ENCODE data around the gene CFAP74.
"Not testable (repeated sequence)": the region's sequence is repeated elsewhere in the genome, so short reads cannot be mapped to it uniquely, and the experiment has no call there.

Gene CFAP74

DNA sequence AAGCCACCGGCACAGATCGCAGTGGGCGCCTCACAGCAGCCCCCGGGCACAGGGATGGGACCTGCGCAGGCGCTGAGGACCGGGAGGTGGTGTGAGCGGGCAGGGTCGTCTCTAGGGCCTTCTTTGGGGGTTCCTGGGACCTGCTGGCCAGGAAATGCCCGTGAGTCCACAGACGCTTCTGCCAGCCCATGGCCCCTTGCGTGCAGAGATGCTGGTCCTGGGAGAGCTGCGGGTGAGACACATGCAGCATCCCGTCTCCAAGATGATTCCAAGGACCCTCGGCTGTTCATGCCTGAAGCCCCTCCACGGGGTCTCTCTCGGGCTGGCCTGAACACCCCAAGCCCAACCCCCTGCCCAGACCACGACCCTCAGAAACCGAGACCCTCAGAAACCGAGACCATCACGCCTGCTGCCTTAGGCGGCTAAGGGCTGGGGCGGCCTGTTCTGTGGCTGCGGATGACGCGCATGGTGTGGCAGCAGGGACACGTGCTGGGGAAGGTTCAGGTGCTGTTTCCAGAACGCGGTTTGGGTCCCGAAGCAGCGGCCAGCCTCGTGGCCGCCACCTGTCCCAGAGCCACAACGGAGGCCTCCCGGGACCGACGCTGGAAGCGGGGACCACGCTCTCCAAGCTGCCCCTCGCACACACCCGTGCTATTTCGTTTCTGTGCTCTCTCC lies 23.0 kb downstream of the CFAP74 start:
- TF ChIP-seq POLR2AphosphoS5 (IDR thresholded peaks at IDR 0.05; ENCODE audit: low read depth, low read length): no peak
- TF ChIP-seq POLR2A (IDR thresholded peaks at IDR 0.05; ENCODE audit: low read depth, low read length): no peak
- TF ChIP-seq TAF1 (IDR thresholded peaks at IDR 0.05; ENCODE audit: borderline replicate concordance, low read depth, low read length): no peak
- DNase-seq (ENCODE audit: insufficient read length) (no peak), FAIRE-seq (no peak)

DNA sequence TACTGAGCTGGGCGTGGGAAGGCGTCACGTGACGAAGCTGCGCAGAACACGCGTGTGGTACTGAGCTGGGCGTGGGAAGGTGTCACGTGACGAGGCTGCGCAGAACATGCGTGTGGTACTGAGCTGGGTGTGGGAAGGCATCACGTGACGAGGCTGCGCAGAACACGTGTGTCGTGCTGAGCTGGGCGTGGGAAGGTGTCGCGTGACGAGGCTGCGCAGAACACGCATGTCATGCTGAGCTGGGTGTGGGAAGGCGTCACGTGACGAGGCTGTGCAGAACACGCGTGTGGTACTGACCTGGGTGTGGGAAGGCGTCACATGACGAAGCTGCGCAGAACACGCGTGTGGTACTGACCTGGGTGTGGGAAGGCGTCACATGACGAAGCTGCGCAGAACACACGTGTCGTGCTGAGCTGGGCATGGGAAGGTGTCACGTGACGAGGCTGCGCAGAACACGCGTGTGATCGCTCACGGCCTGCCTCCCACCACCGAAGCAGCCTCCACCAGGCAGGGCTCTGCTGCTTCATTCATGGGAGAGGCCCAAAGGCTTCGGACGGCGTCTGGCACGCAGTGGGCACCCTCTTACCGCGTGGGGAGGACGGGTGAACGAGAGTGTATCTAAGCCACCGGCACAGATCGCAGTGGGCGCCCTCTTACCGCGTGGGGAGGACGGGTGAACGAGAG lies 24.0 kb downstream of the CFAP74 start:
- no peak for FAIRE-seq
- no peak for DNase-seq (ENCODE audit: insufficient read length)
- no peak for TF ChIP-seq POLR2AphosphoS5 (IDR thresholded peaks at IDR 0.05; ENCODE audit: low read depth, low read length)
- TF ChIP-seq TAF1 (IDR thresholded peaks at IDR 0.05; ENCODE audit: borderline replicate concordance, low read depth, low read length): no peak
- TF ChIP-seq POLR2A (IDR thresholded peaks at IDR 0.05; ENCODE audit: low read depth, low read length): no peak

DNA sequence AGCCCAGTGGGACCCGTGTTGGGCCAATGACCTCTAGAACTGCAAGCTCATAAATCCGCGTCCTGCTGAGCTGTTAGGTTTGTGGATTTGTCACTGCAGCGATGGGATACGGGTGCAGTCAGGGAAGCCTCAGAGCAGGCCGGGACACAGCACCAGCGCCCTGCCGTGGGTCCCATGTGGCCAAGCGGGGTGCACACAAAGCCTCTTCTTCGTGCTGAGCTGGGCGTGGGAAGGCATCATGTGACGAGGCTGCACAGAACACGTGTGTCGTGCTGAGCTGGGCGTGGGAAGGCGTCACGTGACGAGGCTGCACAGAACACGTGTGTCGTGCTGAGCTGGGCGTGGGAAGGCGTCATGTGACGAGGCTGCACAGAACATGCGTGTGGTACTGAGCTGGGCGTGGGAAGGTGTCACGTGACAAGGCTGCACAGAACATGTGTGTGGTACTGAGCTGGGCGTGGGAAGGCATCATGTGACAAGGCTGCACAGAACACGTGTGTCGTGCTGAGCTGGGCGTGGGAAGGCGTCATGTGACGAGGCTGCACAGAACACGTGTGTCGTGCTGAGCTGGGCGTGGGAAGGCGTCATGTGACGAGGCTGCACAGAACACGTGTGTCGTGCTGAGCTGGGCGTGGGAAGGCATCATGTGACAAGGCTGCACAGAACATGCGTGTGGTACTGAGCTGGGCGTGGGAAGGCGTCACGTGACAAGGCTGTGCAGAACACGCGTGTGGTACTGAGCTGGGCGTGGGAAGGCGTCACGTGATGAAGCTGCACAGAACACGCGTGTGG lies 24.7 kb downstream of the CFAP74 start:
- DNase-seq (ENCODE audit: insufficient read length); FAIRE-seq: not testable (repeated sequence)

DNA sequence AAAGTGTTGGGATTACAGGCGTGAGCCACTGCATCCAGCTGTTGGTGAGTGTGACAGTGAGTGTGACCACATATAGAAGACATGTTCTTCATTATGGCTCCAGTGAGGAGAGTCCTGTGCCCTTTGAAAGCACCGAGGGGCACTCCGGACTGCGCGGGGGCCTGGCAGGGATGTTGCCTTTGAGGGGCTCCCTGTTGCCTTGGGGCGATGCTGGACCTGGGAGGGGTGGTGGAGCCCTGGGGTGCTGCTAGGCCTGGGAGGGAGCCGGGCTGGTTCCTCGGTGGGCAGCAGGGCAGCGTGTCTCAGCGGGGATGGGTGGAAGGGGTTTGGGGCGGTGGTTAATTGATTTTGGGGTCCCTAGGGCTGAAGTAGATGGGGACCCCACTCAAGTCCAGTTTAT lies 25.5 kb downstream of the CFAP74 start:
- DNase-seq (ENCODE audit: insufficient read length): no peak
- no peak for TF ChIP-seq POLR2AphosphoS5 (IDR thresholded peaks at IDR 0.05; ENCODE audit: low read depth, low read length)
- TF ChIP-seq TAF1 (IDR thresholded peaks at IDR 0.05; ENCODE audit: borderline replicate concordance, low read depth, low read length): no peak
- TF ChIP-seq POLR2A (IDR thresholded peaks at IDR 0.05; ENCODE audit: low read depth, low read length): no peak
- FAIRE-seq: no peak

DNA sequence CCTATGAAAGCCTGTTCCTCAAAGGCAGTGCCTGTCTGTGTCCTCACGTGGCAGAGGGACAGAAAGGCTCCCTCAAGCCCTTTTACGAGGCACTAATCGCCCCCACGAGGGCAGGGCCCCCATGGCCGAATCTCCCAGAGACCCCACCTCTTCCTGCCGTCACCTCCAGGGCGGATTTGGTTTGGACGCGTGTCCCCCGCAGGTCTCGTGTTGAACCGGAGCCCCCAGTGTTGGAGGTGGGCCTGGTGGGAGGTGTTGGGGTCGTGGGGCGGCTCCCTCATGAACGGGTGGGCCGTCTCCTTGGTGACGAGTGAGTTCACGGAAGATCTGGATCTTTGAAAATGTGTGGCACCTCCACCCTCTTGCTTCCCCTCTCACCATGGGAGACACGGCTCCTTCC lies 27.6 kb downstream of the CFAP74 start:
- no peak for TF ChIP-seq POLR2AphosphoS5 (IDR thresholded peaks at IDR 0.05; ENCODE audit: low read depth, low read length)
- TF ChIP-seq TAF1 (IDR thresholded peaks at IDR 0.05; ENCODE audit: borderline replicate concordance, low read depth, low read length): no peak
- no peak for TF ChIP-seq POLR2A (IDR thresholded peaks at IDR 0.05; ENCODE audit: low read depth, low read length)
- DNase-seq (ENCODE audit: insufficient read length) (no peak), FAIRE-seq (no peak)

DNA sequence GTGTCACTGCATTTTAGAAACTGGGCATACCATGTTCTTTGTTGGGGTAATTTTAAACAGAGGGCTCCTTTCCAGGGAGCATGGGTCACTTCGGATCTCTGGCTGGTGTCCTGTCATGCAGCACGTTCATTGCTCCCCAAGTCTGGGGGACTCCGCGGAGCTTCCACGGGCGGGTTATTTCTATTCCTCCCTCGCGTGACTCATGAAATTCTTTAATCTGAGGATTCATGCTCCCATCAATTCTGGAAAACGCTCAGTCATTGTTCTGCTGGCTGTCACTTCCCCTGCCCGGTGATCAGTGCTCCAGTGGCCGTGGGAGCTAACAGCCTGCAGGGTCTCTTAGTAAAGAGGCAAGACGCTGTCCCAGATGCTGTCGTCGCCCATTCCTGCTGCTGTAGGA lies 28.1 kb downstream of the CFAP74 start:
- DNase-seq (ENCODE audit: insufficient read length) (no peak), FAIRE-seq (no peak)
- no peak for TF ChIP-seq TAF1 (IDR thresholded peaks at IDR 0.05; ENCODE audit: borderline replicate concordance, low read depth, low read length)
- TF ChIP-seq POLR2A (IDR thresholded peaks at IDR 0.05; ENCODE audit: low read depth, low read length): no peak
- no peak for TF ChIP-seq POLR2AphosphoS5 (IDR thresholded peaks at IDR 0.05; ENCODE audit: low read depth, low read length)

DNA sequence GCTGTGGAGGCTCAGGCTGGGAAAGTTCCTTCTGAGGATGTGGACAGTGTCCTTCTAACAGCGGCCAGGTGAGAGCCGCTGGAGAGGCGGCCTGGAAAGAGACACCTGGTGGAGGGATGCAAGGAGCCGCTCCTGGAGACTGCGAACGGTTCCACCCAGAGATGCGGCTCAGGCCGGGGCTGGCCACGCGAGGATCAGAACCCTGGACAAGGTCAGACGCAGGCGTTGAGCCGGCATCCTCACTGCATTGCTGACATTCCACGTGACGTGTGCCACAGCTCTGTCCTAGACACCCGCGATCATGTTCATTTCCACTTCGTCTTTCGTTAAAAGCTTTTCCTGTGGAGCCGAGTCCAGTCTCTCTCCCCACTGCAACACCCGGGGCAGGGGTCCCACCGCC lies 28.8 kb downstream of the CFAP74 start:
- DNase-seq (ENCODE audit: insufficient read length): no peak
- TF ChIP-seq POLR2A (IDR thresholded peaks at IDR 0.05; ENCODE audit: low read depth, low read length) (no peak), POLR2AphosphoS5 (IDR thresholded peaks at IDR 0.05; ENCODE audit: low read depth, low read length) (no peak), TAF1 (IDR thresholded peaks at IDR 0.05; ENCODE audit: borderline replicate concordance, low read depth, low read length) (no peak)
- FAIRE-seq: no peak

DNA sequence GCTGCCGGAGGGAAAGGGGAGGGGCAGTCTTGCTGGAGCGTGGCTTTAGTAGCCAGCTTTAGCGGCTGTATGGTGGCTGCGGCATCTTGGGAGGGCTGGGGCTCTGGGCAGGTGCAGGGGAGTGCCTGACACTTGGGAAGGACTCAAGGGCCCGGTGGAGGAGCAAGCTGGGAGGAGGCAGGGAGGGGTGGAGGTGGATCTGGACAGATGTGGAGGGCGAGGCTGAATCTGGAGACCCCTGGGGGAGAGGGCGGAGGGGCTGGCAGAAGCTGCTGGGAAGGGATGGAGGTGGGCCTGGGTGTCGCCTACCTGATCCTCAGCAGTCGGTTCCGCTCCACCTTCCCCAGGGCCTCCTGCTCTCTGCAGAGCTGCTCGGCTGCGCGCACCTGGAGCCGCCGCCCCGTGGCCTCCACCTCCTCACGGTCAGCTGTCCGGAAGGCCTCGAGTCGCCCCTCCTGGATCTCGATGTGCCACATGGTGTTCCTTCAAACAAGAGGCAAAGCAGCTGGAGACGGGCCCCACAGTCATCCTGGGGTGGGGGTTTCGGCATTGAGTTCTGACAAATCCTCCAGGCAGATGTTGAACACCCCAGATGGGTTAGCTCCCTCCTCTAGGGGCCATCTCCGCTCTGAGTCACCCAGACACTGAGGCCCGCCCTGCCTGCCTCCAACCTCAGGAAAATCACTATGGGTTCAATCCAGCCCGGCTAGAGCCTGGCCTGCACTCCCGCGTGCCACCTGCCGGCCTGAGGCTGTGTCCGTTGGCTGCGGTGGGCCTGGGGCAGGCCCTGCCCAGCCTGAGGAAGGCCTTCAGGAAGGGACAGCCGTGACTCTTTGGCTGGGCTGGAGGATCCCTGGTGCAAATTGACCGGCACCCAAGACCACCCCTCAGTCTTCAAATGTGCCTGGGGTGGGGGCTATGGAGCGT lies 29.6 kb downstream of the CFAP74 start:
- FAIRE-seq (no peak), DNase-seq (ENCODE audit: insufficient read length) (no peak)
- no peak for TF ChIP-seq TAF1 (IDR thresholded peaks at IDR 0.05; ENCODE audit: borderline replicate concordance, low read depth, low read length)
- no peak for TF ChIP-seq POLR2AphosphoS5 (IDR thresholded peaks at IDR 0.05; ENCODE audit: low read depth, low read length)
- no peak for TF ChIP-seq POLR2A (IDR thresholded peaks at IDR 0.05; ENCODE audit: low read depth, low read length)

DNA sequence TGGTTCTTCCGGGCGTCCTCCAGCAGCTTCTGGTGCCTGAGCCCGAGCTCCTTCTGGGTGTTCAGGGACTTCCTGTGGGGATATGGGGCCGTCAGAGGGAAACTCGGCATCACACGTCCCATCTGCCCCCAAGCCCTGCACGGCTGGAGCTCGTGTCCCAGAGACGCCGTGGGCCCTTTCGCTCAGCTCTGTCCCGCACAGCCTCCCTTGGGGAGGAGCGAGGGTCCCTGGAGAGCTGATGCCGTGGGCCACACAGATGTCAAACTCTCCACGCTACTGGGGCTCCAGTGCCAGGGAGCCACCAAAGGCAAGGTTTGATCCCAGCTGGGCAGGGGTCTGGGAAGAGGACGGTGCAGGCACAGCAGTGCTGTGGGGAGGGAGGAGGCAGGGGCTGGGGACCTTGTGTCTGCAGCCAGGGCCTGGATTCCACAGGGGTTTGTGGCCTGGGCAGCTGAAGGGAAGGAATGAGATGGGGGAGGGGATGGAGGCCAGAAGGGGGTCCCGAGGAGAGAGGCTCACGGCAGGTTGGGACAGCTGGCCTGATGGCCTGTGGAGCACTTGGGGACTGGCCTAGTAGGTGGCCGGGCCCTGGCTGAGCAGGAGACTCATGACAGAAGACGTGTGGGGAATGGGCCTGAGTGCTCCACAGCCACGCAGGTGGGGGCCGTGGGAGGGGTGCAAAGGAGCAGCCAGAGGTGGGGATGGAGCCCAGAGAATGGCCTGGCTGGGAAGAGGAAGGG lies 30.4 kb downstream of the CFAP74 start:
- TF ChIP-seq TAF1 (IDR thresholded peaks at IDR 0.05; ENCODE audit: borderline replicate concordance, low read depth, low read length) (no peak), POLR2AphosphoS5 (IDR thresholded peaks at IDR 0.05; ENCODE audit: low read depth, low read length) (no peak), POLR2A (IDR thresholded peaks at IDR 0.05; ENCODE audit: low read depth, low read length) (no peak)
- FAIRE-seq: no peak
- DNase-seq (ENCODE audit: insufficient read length): no peak

DNA sequence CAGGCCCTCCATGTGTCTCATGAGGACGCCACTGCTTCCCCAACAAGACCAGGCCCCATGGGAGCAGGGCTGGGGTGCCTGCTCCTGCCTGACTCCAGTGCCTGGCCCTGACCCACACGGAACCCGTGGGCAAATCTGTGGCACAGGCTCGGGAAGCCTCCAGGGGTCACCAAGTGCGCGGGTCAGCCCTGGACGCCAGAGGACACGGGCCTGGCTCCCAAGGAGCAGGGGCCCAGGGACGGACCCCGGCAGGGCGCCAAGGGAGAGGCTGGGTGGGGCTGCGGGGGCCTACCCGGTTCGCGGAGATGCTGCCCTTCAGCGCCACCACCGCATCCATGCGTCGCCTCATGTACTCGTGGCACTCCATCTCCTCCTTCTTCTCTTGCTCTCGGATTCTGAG lies 31.9 kb downstream of the CFAP74 start:
- TF ChIP-seq TAF1 (IDR thresholded peaks at IDR 0.05; ENCODE audit: borderline replicate concordance, low read depth, low read length) (no peak), POLR2A (IDR thresholded peaks at IDR 0.05; ENCODE audit: low read depth, low read length) (no peak), POLR2AphosphoS5 (IDR thresholded peaks at IDR 0.05; ENCODE audit: low read depth, low read length) (no peak)
- FAIRE-seq: no peak

More for the DNA sequence above, 31.9 kb downstream of the CFAP74 start:
- DNase-seq (ENCODE audit: insufficient read length): no peak

Data from GM12892 (cell line).